GM18505 (cell line): ENCODE results near the gene PRODH2.

ENCODE experiments used
- ATAC-seq: cut with Tn5 transposase; IDR thresholded peaks from one replicate; pipeline ENCODE4 v1.9.1; 2021; ENCODE audit not compliant: unreplicated experiment
- POLR2A ChIP-seq: IDR thresholded peaks from 4 replicates; pipeline ENCODE4 v1.6.1; 2011; ENCODE audit warnings: borderline replicate concordance; ENCODE audit not compliant: insufficient read depth, insufficient read length; ENCODE audit errors: extremely low read depth

The PRODH2 gene

GRCh38 chr19:35757231-35757748 is 55.4 kb downstream of the PRODH2 start:
- no peak for TF ChIP-seq POLR2A
- ATAC-seq: no peak

GRCh38 chr19:35756377-35757230 is 56.0 kb downstream of the PRODH2 start, which contains the start of gene HSPB6:
Gene HSPB6 (minus strand): TSS chr19:35757029. CDS start chr19:35757008, 21 bp downstream.
- no peak for TF ChIP-seq POLR2A
- ATAC-seq: no peak

DNA sequence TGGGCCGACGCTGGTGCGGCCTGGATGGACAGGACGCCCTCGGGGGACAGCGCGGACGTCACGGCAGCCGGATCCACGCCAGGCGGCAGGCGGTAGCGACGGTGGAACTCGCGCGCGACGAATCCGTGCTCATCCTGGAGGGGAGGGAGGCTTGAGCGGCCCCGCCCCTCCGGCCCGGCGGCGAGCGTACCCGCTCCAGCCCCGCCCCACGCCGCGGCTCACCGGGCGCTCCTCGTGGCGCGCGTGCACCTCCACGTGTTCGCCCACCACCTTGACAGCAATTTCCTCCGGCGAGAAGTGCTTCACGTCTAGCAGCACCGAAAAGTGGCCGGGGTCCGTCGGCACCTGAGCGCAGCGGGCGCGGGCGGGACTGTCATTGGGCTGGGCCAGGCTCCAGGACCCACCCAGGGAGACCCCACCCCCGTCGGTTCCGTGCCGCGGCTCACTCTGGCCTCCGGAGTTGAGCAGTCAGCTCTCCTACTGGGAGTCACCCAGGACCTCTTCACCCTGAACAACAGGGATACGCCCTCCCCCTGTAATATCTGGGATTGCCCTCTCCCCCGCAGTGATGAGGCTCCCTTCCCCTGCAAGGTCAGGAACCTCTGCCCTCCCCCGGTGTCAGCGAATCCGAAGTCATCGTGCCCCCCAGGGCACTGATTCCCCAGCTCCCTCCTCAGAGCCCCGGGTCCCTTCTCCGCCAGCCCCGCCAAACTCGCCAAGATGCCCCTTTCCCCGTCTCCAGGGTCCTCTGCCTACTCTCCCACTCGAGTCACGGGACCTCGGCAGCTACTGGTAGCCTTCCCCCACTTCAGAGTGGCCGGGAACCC is 56.9 kb downstream of the PRODH2 start:
- ATAC-seq: no peak
- no peak for TF ChIP-seq POLR2A

DNA sequence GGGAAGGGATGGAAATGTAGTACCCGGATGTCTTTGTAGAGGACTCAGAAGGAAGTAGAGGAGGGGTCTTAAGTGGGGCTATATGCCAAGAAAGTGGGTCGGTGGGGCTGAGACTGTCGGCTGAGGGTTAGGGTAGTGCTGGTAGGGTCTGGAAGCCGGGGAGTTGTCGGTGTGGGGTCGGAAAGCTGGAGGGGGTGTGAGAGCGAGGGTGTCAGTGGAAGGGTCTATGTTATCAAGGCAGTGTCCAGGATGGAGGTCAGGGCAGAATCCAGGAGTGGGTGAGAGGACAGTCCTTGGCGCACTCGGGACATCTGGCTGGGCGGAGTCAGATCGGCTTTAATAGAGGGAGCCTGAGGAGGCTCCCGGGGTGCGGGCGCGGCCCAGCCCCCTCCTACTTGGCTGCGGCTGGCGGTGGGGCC is 57.5 kb downstream of the PRODH2 start:
- ATAC-seq: no peak
- no peak for TF ChIP-seq POLR2A

- ATAC-seq: no peak
- TF ChIP-seq POLR2A: no peak
Observed at GRCh38 chr19:35754370-35755130, 58.1 kb downstream of the PRODH2 start.

DNA sequence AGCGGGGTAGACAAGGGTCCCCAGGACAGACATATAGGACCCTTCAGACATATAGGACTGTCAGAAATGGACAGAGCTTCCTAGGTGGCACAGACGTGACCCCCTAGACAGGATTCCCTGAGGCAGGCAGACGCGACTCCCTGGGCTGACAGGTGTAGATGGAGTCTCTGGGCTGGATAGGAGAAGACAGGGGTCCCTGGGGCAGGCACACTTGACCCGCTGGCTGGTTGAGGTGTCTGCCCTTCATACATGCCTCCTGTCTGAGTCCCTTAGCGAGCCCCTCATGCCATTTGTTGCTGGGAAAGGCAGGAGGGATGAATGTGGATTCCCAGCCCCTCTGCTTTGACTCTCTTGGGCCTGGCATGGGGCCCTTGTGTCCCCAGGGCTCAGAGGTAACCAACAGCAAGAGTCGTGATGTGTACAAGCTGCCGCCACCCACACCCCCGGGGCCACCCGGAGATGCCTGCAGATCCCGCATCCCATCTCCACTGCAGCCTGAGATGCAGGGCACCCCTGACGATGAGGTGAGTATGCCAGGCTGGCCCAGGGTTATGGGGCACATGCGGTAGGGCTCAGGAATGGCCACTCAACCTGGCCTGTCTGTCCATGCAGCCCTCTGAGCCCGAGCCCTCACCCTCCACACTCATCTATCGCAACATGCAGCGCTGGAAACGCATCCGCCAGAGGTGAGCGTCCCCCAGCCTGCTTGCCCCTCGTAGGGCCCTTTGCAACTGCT is 58.8 kb downstream of the PRODH2 start:
- no peak for TF ChIP-seq POLR2A
- ATAC-seq: no peak

DNA sequence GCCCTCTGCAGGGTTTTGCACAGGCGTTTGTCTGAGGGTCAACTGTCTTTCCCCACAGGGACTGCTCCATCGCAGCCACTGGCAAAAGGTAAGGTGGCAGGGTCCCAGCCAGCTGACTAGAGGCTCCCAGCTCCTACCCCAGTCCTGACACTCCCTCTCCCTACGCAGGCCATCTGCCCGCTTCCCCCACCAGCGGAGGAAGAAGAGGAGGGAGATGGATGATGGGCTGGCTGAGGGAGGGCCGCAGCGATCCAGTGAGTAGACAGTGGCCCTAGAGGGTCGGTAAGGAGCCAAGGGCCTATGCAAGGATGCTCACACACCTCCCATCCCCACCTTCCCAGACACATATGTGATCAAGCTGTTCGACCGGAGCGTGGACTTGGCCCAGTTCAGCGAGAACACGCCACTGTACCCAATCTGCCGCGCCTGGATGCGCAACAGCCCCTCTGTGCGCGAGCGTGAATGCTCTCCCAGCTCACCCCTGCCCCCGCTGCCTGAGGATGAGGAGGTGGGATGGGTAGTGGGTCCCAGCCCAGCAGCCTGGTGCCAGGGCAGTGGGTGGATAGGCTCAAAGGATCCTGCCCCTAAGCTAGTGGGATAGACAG is 59.8 kb downstream of the PRODH2 start:
- TF ChIP-seq POLR2A: no peak
- no peak for ATAC-seq

GRCh38 chr19:35751839-35752745 is 60.6 kb downstream of the PRODH2 start:
- no peak for TF ChIP-seq POLR2A

GRCh38 chr19:35750167-35750566 is 62.5 kb downstream of the PRODH2 start:
- ATAC-seq: no peak
- TF ChIP-seq POLR2A: no peak

More at GRCh38 chr19:35751839-35752745, 60.6 kb downstream of the PRODH2 start:
- ATAC-seq: no peak
